Measurements from ENCODE around the gene N4BP3. TPM values are rescaled to one million over a fixed set of nuclear protein-coding genes. Genes with fewer than 3 reads are reported as not detected.

Gene N4BP3
- total RNA-seq, 1 donor, result 5.1 TPM

DNA sequence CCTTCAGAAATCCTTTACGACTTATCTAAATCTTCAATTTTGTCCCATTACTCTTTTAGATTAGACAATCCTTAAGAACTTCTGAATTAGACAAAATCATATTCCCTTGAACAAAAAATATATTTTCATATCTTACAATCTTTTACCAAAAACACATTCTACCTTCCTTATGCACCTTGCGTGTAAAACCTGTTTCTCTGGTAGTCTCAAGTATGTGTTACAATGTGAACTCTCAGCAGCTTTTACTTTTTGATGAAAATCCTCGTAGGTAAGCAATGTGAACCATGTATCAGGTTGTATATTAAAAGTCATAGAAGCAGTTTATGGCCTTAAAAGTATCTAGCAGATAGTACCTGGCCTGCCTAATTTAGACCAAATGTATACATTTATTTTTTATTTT, 61.1 kb downstream of the N4BP3 start:
- no peaks in the 10 kb centered on the region for H3K4me1 ChIP-seq (ENCODE audit: insufficient read depth, low read length)
- no peaks in the 10 kb centered on the region for H3K9me3 ChIP-seq (ENCODE audit: low read depth, low read length)
- H3K4me3 ChIP-seq (ENCODE audit: low read length), result no peak overlapping the region
- H3K27me3 ChIP-seq (ENCODE audit: insufficient read depth, low read length), result no peaks in the 10 kb centered on the region

Other genes with a start within 250 kb of the N4BP3 start
- gene PROP1, start 117.3 kb upstream of the N4BP3 start, total RNA-seq, result not detected
- 10.2 TPM for gene RMND5B, start 17.5 kb downstream of the N4BP3 start, total RNA-seq
- gene NHP2, start 40.4 kb downstream of the N4BP3 start, total RNA-seq, result 47.5 TPM
- not detected for gene GMCL2, start 73.8 kb downstream of the N4BP3 start, total RNA-seq
- 27.0 TPM for gene HNRNPAB, start 91.0 kb downstream of the N4BP3 start, total RNA-seq
- gene PHYKPL, start 119.3 kb downstream of the N4BP3 start, total RNA-seq, result 38.4 TPM

All from mononuclear cell (primary cell).